Sciatic nerve (tissue), 2 donors: ENCODE data around the gene GPR161. TPM values are rescaled to one million over a fixed set of nuclear protein-coding genes. Genes with fewer than 3 reads are reported as not detected.
A peak's percentile ranks its signal among the peaks of the same experiment; 100 is the strongest.

Experiments used
- ATAC-seq: fragments of 200-7000 bp; cut with Tn5 transposase; one replicate; pipeline ENCODE4 v1.9.1; 2020; ENCODE audit warnings: mild to moderate bottlenecking, moderate library complexity
- DNase-seq: peaks from one replicate; pipeline ENCODE4 v3.0.0-alpha.2; 2020; ENCODE audit warnings: low spot score
- intact Hi-C: fragments of 100-400 bp; cut with DNase I; formaldehyde crosslinking; loops from one replicate; pipeline ENCODE4 v1.14.2; 2022
- total RNA-seq: library from RNA; stranded (reverse); fragmentation: NEBNext Ultra II Directional; extraction: Animal tissue kit (Norgen Biotek cat#: 25700); gene quantifications from one replicate; pipeline ENCODE4 v1.2.1, GENCODE V29; 2021
- donor health status: DM: no; HTN: no; CAD: no.
- donor health status: DM: no; HTN: no; CAD: no.

The GPR161 gene
- total RNA-seq, 1 donor from 2014 or later: 10.7 TPM

GRCh38 chr1:168091720-168092550 is 44.8 kb downstream of the GPR161 start:
- no peak for DNase-seq
- intact Hi-C loops: no loop called here

GRCh38 chr1:168091063-168091462 is 45.7 kb downstream of the GPR161 start:
- intact Hi-C loops: no loop called here
- DNase-seq (no peak), ATAC-seq (no peak)

More at GRCh38 chr1:168091720-168092550, 44.8 kb downstream of the GPR161 start:
- peak; percentile 71 for ATAC-seq

GRCh38 chr1:168090395-168090794 is 46.3 kb downstream of the GPR161 start:
- no peak for ATAC-seq
- intact Hi-C loops: no loop called here
- no peak for DNase-seq

- DNase-seq (no peak), ATAC-seq (no peak)
- intact Hi-C loops: no loop called here
These were observed 46.8 kb downstream of the GPR161 start for GRCh38 chr1:168089979-168090337.

DNA sequence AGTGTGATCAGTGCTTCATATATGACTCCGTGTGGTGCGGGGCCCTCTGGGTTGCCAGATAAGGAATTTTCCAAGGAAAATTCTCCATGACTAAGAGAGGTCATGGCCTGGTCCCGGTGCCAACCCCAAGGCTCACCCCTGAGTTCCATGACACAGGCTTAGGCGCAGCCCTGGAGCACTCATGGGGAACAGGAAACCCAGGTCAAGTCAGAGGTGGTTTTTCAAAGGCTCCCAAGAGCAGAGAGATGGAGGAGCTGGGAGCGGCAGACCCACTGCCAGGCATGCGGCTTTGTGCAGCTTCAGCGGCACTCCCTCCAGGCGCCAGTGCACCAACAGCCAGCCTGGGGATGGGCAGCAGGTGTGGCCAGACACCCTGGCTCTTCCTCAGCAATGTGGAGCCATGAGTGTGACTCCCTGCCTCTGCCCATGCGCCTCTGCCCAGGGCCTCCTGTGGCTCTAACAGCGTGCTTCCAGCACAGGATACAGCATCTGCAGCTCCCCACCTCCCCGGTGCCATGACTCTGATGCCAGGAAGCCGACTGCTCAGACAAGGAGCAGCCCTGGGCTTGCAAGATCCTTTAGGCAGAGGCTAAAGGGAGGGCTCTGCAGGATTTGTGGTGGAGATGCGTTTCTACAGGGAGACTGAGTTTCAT is 47.3 kb downstream of the GPR161 start:
- intact Hi-C loops: no loop called here
- ATAC-seq: no peak

DNA sequence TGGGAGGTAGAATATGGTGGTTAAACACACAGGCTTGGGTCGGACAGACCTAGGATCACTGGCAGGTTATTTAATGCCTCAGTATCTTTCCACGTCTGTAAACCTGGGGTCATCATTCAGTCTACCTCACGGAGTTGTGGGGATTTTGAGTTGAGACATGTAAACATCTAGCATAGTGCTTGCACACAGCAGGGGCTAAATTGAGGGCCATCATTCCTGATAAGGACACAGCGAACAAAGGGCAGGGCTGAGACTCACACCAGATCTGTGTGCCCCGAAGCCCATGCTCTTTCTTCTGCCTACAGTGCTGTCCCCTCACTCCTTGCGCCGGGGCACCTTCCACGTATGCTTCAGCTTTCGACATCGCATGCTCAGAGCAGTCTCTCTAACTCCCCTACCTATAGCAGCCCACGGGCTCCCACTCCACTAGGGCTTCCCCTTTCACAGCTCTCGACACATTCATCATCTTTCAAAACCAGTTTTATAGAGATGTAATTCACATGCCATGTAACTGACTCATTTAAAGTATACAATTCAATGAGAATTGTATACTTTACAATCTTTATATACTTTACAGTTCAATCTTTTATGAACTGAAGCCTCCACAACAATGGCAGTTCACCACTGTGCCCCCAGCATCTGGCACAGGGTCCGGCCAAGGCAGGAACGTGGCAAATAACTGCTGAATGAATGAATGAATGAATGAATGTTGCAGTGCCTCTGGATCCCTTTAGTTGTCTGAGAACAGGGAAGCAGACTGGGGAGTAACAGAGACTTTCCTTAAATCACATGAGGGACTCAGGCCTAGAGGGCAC is 48.0 kb downstream of the GPR161 start:
- intact Hi-C loops: no loop called here
- no peak for DNase-seq
- ATAC-seq: no peak

More for the DNA sequence above, 47.3 kb downstream of the GPR161 start:
- DNase-seq: no peak

GRCh38 chr1:168087696-168088095 is 49.0 kb downstream of the GPR161 start:
- ATAC-seq (no peak), DNase-seq (no peak)
- intact Hi-C loops: no loop called here

DNA sequence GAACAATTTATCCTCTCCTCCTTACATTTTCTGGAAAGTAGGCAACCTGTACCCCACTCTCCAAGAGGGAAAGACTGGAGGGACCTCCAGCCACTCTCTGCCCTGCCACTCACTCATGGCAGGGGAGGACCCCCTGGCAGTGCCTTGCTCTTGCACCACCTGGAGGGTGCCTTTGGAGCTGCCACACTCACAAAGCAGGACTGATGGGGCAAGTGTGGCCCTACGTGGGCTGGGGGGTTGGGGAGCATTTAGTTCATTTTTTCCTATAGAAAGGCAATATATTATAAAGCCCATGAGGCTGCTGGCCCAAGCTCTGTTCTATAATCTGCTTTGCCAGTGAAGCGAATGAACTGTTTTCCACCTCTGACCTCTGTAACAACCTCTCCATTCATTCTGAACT is 50.3 kb downstream of the GPR161 start:
- DNase-seq: no peak
- intact Hi-C loops: no loop called here
- no peak for ATAC-seq

DNA sequence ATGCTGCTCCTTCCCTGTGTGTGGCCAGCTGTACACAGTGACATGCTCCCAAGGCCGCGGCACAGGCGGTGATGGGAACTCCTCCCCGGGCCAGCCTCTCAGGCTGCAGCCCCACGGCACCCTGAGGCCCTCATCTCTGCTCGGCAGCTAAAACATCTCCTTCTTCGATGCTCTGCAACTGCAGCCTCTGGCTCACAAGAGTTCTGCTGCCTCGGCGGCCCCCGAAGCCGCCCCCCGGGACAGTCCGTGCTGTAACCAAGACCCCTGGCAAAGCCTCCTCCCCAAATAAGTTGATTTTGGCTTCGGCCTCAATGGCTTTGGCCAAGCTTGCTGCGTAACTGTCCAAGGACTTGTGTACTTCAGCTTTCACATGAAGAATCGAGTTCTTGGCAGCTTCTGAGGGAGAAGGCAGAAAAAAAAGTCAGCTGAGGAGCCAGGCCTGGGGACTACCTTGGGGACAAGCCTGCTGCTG is 51.3 kb downstream of the GPR161 start:
- intact Hi-C loops: no loop called here
- DNase-seq: no peak
- peak; percentile 85 for ATAC-seq

DNA sequence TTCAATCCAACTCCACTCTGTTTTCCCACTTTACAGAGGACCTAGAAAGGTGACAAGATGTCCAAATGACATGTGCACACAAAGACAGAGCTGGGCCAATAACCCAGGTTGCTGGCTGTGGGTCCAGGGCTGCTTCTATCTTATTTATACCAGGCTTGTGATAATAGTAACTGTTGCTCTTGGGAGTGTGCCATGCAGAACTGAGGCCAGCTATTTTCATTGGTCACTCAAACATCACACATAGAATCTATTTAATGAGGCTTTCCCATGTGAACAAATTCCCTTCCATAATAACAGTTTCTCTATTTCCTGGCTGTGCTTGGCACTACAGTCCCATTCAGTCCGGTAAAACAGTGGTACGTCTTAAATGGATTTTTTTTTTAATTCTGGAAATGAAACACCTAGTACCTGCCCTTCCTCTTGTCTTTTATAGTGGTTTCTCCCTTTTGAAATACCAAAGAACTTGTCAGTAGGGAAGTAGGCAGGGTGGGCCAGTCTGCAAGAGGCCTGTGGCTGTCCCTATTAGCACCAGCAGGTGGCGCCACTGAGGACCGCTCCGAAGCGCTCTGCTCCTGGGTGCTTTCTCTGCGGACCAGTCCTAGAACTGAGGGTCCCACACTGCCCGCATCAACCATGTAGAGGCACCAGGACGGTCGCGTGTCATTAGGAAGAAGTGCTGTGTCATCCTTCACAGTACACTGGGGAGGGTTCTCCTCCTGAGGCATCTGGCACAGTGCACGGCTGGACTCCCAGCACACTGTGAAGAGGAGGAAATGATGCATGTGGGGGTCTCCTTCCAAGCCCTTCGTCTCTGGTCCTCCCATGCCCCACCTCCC is 52.1 kb downstream of the GPR161 start:
- DNase-seq (peak; percentile 84), ATAC-seq (peak; percentile 66)
- intact Hi-C loops: no loop called here

- no peak for DNase-seq
- ATAC-seq: no peak
- intact Hi-C loops: no loop called here
These were observed 53.0 kb downstream of the GPR161 start for GRCh38 chr1:168083456-168084325.

DNA sequence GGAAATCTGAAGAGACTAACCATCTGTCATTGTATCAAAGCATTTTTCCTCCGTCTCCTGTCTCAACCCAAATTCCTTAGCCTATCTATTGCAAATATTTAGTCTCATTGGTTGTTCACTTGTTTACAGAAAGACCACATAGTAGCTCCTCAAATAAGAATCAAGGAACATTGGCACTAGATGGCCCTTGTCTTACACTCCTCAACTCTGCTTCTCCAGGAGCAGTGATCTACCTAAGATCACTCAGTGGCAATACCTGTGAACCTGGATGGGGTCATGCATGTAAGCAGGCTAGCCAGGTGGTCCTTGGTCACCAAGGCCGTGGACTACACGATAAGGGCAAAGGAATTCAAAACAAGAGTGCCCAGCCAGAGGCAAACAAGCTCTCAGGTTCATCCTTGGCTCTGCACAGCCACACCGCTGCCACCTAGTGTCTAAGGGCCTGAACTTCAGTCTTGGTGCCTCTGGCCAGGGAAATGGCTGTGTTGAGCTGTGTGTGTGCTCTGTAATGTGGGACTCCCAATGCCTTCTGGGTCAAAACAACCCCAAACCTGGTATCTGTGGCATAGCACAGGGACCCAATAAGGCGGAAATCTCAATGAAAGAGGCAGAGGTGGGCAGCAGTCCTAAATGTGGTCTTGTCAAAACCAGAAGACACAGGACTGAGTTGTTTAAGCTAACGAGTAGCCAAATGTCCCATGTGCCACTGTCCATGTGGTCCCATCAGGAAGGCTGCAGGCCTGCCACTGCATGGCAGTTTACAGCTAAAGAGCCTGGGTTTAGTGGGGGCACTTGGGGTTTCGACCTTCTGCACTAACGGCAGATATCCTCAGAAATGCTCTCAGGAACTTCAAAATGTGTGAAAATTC is 54.5 kb downstream of the GPR161 start:
- peak; percentile 82 for DNase-seq
- intact Hi-C loops: no loop called here
- ATAC-seq: peak; percentile 68

GRCh38 chr1:168081373-168082007 is 55.2 kb downstream of the GPR161 start:
- DNase-seq (no peak), ATAC-seq (peak; percentile 43)
- intact Hi-C loops: no loop called here

- intact Hi-C loops: no loop called here
These were observed 57.0 kb downstream of the GPR161 start for GRCh38 chr1:168079761-168080160.

GRCh38 chr1:168069384-168069783 is 67.3 kb downstream of the GPR161 start:
- ATAC-seq (no peak), DNase-seq (no peak)
- intact Hi-C loops: no loop called here

More at GRCh38 chr1:168079761-168080160, 57.0 kb downstream of the GPR161 start:
- DNase-seq (no peak), ATAC-seq (no peak)

GRCh38 chr1:168065506-168065905 is 71.2 kb downstream of the GPR161 start:
- intact Hi-C loops: no loop called here
- DNase-seq: no peak
- ATAC-seq: no peak
